Esophagus muscularis mucosa (tissue), 4 donors: Measurements from ENCODE around the gene PCP4L1. TPM values are rescaled to one million over a fixed set of nuclear protein-coding genes. Genes with fewer than 3 reads are reported as not detected.

ENCODE experiments used
- DNase-seq: peaks from one replicate; pipeline ENCODE4 v3.0.0-alpha.2; 2017; ENCODE audit errors: extremely low spot score
- H3K27ac ChIP-seq, 4 donors: fragments of 200-600 bp; sonication (generic); replicated peaks in 1 of 4; 1 replicate in 3 of 4; 2 replicates in 1 of 4; pipeline ENCODE4 v1.5.1; 2016 to 2019; ENCODE audit warnings: mild to moderate bottlenecking in 1 of 4
- H3K27me3 ChIP-seq, 4 donors: fragments of 200-600 bp; sonication (generic); one replicate each; pipeline versions ENCODE4 v1.5.1 to v1.6.0; 2016 to 2019
- H3K36me3 ChIP-seq, 4 donors: fragments of 200-600 bp; sonication (generic); one replicate each; pipeline ENCODE4 v1.5.1; 2016 to 2019
- H3K4me1 ChIP-seq, 4 donors: fragments of 200-600 bp; sonication (generic); one replicate each; pipeline ENCODE4 v1.5.1; 2016 to 2019
- H3K4me3 ChIP-seq, 4 donors: fragments of 200-600 bp; sonication (generic); 1 replicate in 2 of 4; 2 replicates in 2 of 4; pipeline ENCODE4 v1.5.1; 2016 to 2019; ENCODE audit warnings: mild to moderate bottlenecking in 4 of 4, moderate library complexity in 1 of 4
- H3K9me3 ChIP-seq, 4 donors: fragments of 200-600 bp; sonication (generic); 1 replicate in 3 of 4; 2 replicates in 1 of 4; pipeline ENCODE4 v1.5.1; 2016 to 2019
- EP300 ChIP-seq: sonication (generic); formaldehyde crosslinking; IDR thresholded peaks from one replicate; pipeline ENCODE4 v1.6.1; 2017; ENCODE audit warnings: antibody characterized with exemption
- POLR2A ChIP-seq: fragments of 450-650 bp; IDR thresholded peaks from one replicate; pipeline ENCODE4 v1.6.1; 2017; ENCODE audit warnings: antibody characterized with exemption, moderate library complexity, mild to moderate bottlenecking, low read depth
- POLR2AphosphoS5 ChIP-seq, 2 donors: sonication (generic); formaldehyde crosslinking; IDR thresholded peaks; one replicate each; pipeline ENCODE4 v1.6.1; 2017; ENCODE audit warnings: antibody characterized with exemption in 2 of 2
- WGBS: methylation state at CpG from one replicate; pipeline ENCODE4 v1.1.5; 2018; 5-methylcytosine and 5-hydroxymethylcytosine counted together
- intact Hi-C: fragments of 100-400 bp; cut with DNase I; formaldehyde crosslinking; loops from one replicate; pipeline ENCODE4 v1.15.1; 2023
- total RNA-seq, 4 donors: library from RNA; depleted of rRNA; stranded (reverse); fragments of >200 nt; gene quantifications; one replicate each; pipeline versions ENCODE4 v1.1.0 to v1.2.1, GENCODE V29; 2016
- TF ChIP-seq, protein P1 (sequence below), 3 experiments: fragments of 200-600 bp in 2 of 3; fragments of 450-650 bp in 1 of 3; sonication (generic) in 2 of 3; IDR thresholded peaks; one replicate each; pipeline ENCODE4 v1.5.1; 2017 to 2019; ENCODE audit warnings: antibody characterized with exemption in 3 of 3, mild to moderate bottlenecking in 2 of 3, moderate library complexity in 1 of 3

PCP4L1 gene
- 10 to 100 TPM in 1 of 4 donors, 1 to 10 TPM in 3; 3.3 to 12.7 (median 6.7) TPM for total RNA-seq

DNA sequence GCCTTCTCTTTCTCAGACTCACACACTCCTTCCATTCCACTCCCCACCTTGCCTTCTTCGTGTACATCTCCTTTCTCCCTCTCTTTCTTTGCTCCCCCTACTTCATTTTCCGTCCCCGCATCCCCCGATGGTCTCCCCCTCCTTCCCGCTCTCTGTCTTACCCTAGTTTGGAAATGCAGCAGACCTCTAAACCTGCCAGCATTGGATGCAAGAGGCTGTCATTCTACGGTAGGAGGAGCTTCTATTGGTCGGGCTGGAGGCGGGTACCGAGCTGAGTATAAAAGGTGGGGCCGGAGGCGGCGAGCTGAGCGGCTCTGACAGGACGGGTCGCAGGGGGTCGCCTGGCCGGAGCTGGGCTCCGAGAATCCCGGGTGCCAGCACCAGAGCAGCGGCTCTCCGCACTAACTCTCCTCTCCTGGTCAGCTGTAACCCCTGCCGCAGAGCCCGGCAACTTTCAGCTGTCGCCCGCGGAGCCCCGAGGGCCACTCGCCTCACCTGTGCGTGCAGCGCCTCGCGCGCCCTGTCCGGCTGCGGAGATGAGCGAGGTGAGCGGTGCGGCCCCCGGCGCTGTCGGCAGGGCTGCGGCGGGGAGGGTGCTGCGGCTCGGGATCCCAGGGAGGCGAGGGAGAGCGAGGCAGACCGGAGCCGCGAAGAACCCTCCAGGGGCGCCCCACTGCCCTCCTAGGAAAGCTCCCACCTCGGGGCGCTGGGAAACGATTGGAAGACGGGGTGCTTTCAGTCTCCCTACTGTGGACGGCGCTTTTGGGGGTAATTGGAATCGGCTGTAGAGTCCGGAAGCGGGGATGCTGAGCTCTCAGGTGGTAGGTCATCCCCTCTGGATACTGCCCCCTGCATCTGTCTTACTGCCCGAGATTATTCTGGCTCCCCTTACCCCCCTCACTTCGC is at the start of gene PCP4L1:
Gene PCP4L1, plus strand, starts transcription at position 307 of the 906 bp plus-strand sequence. Its CDS starts 230 bp downstream, at position 537.
- TF ChIP-seq POLR2A (no peak), POLR2AphosphoS5 (IDR thresholded peaks at IDR 0.05) (peak; percentile 30 to 71)
- peak within 1 kb of the TSS; percentile 48 to 75 (median 60) for H3K4me3 ChIP-seq
- WGBS, result 3% methylated on average over 45 of the region's 62 CpGs
- H3K36me3 ChIP-seq, result no peaks in the 10 kb centered on the region
- peaks cover 0 to 15% (median 11%) of the 10 kb centered on the region in 4 donors for H3K9me3 ChIP-seq
- peaks cover 4 to 39% (median 29%) of the 10 kb centered on the region in 4 donors for H3K4me1 ChIP-seq
- peaks cover 0 to 41% (median 10%) of the 10 kb centered on the region in 4 donors for H3K27me3 ChIP-seq
- no peak for DNase-seq
- intact Hi-C loops, result no loop called here
- peak within 1 kb of the TSS; percentile 39 to 70 (median 66) for H3K27ac ChIP-seq

GRCh38 chr1:161209790-161210409 is 48.6 kb upstream of the PCP4L1 start:
- peaks cover 57 to 100% (median 89%) of the 10 kb centered on the region in 4 donors for H3K36me3 ChIP-seq
- peaks cover 42 to 52% (median 47%) of the 10 kb centered on the region in 4 donors for H3K4me1 ChIP-seq
- H3K27me3 ChIP-seq, result no peaks in the 10 kb centered on the region
- WGBS, result 47% methylated on average over 9 of the region's 11 CpGs
- intact Hi-C loops, result no loop called here
- no peak for DNase-seq
- no peaks in the 10 kb centered on the region for H3K9me3 ChIP-seq
- TF ChIP-seq EP300 (no peak), POLR2AphosphoS5 (IDR thresholded peaks at IDR 0.05) (peak in 1 of 2 donors; percentile 54), POLR2A (no peak)
- TF ChIP-seq, protein P1, sequence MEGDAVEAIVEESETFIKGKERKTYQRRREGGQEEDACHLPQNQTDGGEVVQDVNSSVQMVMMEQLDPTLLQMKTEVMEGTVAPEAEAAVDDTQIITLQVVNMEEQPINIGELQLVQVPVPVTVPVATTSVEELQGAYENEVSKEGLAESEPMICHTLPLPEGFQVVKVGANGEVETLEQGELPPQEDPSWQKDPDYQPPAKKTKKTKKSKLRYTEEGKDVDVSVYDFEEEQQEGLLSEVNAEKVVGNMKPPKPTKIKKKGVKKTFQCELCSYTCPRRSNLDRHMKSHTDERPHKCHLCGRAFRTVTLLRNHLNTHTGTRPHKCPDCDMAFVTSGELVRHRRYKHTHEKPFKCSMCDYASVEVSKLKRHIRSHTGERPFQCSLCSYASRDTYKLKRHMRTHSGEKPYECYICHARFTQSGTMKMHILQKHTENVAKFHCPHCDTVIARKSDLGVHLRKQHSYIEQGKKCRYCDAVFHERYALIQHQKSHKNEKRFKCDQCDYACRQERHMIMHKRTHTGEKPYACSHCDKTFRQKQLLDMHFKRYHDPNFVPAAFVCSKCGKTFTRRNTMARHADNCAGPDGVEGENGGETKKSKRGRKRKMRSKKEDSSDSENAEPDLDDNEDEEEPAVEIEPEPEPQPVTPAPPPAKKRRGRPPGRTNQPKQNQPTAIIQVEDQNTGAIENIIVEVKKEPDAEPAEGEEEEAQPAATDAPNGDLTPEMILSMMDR (IDR thresholded peaks at IDR 0.05), result peak; percentile 85 to 96 (median 93)
- H3K4me3 ChIP-seq, result no peak overlapping the region
- H3K27ac ChIP-seq, result peak overlapping the region; percentile 76 to 95 (median 86)

DNA sequence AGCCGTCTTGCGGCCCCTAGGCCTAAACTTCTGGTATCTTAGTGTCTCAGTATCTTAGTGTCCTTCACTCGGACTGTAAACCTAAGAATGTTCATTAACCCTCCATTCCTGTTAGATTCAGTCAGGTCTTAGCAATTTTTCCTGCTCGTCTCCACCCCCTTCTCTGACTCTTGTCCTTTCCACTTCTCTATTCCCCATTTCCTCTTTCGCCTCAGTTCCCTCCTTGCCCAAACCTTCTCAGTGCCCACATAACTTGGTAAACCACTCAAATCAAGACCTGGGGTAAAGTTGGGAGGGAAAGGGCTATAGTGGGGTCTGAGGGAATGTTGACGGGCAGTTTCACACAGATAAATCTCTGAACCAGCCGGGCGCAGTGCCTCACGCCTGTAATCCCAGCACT is 44.2 kb upstream of the PCP4L1 start:
- H3K4me3 ChIP-seq, result no peak overlapping the region
- intact Hi-C loops, result no loop called here
- H3K27ac ChIP-seq, result peak overlapping the region in 3 of 4 donors; percentile 7 to 68 (median 52)
- no peak for DNase-seq
- WGBS, result 89% methylated on average over 9 of the region's 9 CpGs
- H3K9me3 ChIP-seq, result no peaks in the 10 kb centered on the region
- peaks cover 51 to 60% (median 58%) of the 10 kb centered on the region in 4 donors for H3K36me3 ChIP-seq
- peaks cover 8 to 11% (median 9%) of the 10 kb centered on the region in 4 donors for H3K4me1 ChIP-seq
- TF ChIP-seq POLR2AphosphoS5 (IDR thresholded peaks at IDR 0.05) (no peak), EP300 (no peak), POLR2A (no peak)
- TF ChIP-seq, protein P1 (IDR thresholded peaks at IDR 0.05), result no peak
- H3K27me3 ChIP-seq, result no peaks in the 10 kb centered on the region

GRCh38 chr1:161215076-161215475 is 43.5 kb upstream of the PCP4L1 start, which contains the start of gene FCER1G:
FCER1G (plus strand) TSS chr1:161215295; CDS start chr1:161215322, 27 bp downstream.
- Histone ChIP-seq H3K27ac (peak within 1 kb of the TSS; percentile 7 to 68 (median 45)), H3K4me3 (peak within 1 kb of the TSS; percentile 28 to 46 (median 33)), H3K4me1 (peaks cover 1 to 4% (median 3%) of the 10 kb centered on the region in 4 donors), H3K36me3 (peaks cover 47 to 53% (median 51%) of the 10 kb centered on the region in 4 donors), H3K9me3 (no peaks in the 10 kb centered on the region), H3K27me3 (no peaks in the 10 kb centered on the region)
- 75% methylated on average over 10 of the region's 10 CpGs for WGBS
- no peak for DNase-seq
- intact Hi-C loops, result no loop called here
- TF ChIP-seq, protein P1 (IDR thresholded peaks at IDR 0.05), result no peak
- peak; percentile 25 to 76 for TF ChIP-seq POLR2AphosphoS5 (IDR thresholded peaks at IDR 0.05)
